ENCODE measurements around the gene TEX36.
A peak's percentile ranks its signal among the peaks of the same experiment; 100 is the strongest.
"Not testable (repeated sequence)": the region's sequence is repeated elsewhere in the genome, so short reads cannot be mapped to it uniquely, and the experiment has no call there.

TEX36 gene, protein sequence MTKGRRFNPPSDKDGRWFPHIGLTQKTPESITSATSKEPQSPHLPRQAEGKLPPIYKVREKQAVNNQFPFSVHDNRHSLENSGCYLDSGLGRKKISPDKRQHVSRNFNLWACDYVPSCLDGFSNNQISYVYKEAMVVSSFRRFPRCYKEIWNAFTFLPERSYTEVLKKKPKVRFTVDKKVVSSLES

DNA sequence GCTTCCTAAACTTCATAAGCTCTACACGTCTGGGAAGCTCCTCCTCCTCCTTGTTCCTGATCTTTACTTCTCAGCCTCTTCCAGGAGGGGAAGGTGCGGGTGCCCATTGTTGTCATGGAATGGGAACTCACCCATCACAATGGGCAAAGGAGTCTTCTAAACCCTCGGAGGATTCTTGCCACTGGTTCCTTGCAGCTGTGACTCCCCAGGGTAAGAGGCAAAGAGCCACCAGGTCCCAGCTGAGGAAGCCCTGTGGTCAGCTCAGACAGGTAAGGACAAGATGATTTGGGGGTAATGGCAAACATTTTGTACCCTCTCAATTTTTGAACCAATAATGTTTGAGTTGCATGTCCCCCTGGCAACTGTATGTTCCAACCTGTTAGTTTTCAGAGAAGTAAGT lies at the start of gene TEX36:
TEX36 (minus strand) TSS at position 101 of the 400 bp plus-strand sequence. CDS start 174 bp downstream, outside the sequence.
- DNase-seq: no peak

DNA sequence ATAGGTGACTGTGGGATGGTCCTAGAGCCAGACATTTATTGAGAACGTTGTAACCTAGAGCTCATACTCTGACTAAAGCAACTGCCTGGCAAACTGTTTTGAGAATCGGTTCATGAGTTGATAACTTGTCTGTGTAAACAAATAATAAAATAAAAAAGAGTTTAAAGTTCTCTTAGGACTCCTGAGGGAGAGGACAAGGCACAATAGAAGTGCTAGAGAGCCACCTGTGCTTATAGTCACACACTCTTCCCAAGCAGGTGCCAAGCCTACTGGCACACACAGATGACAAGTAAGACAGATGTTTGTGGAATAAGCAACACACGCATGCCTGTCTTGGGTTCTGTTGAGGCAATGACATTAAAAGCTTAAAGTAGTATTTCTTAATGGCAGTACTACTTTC lies 44.5 kb upstream of the TEX36 start:
- DNase-seq: no peak

DNA sequence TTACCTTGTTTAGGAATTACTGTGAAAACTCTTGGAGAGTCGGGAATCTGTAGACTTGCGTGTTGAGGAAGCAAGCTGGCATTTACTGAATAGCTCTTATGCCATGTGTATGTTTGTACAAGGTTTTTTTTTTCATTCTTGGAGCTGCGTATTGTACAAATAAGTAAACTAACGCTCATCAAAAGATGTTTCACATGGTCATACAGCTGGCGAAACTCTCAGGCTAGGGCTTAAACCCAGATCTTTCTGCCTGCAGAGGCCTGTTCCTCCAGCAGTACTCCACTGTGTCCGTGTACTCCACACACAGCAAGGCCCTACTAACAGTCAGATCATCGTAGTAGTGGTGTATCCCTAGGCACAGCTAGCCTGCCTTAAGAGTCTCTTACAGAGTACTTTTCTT lies 44.0 kb upstream of the TEX36 start:
- DNase-seq: no peak

DNA sequence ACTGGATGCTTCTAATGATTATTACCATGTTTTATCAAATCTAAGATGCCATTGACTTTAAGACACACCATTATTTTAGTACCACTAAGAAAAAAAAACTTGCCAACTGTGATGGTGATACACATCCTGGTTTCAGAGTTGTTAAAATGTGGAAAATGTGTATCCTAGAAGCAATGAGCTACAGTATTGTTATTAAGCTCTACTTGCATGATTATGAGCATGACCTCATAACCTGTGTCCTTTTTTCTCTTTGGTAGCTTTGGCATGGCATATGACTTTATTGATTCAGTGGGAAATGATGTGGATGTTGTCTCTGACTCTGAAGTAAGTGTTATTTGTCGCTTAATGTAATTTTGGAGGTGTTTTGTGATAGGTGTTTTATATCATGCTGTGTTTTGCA lies 39.8 kb upstream of the TEX36 start:
- no peak for DNase-seq

DNA sequence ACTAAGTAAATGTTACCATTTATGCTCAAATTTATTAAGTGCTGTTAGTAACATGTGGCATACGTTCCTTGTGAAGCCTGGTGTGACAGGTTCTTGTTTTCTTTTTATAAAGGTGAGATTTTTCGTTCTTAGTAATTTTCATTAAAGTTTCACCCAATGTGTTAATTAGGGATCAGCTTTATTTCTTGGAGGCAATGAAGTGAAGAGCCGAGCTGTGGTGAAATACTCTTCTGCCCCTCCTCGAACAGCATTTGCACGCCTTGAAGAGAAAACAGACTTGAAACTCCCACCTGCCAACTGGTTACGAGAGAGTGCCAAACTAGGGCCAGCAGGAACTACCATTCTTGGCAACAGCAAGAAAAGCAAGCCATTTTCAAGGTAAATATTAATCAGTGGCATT lies 38.1 kb upstream of the TEX36 start:
- DNase-seq: no peak

DNA sequence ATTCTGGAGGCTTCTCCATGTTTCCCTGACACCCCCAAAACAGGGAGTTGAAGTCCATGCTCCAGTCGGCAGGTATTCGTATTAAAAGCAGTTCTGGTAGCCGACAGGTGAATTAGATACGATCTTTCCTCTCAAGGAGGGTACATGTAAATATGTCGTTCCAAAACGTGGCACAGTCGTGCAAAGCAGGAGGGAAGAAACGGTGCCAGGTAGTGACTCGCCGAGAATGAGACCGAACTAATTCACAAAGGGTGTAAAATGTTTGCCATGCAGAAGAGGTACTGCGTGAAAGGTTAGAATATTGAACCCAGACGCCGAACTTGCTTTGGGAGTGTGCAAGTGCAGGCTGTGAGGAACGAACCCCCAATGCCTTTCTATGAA lies 37.0 kb upstream of the TEX36 start:
- no peak for DNase-seq

DNA sequence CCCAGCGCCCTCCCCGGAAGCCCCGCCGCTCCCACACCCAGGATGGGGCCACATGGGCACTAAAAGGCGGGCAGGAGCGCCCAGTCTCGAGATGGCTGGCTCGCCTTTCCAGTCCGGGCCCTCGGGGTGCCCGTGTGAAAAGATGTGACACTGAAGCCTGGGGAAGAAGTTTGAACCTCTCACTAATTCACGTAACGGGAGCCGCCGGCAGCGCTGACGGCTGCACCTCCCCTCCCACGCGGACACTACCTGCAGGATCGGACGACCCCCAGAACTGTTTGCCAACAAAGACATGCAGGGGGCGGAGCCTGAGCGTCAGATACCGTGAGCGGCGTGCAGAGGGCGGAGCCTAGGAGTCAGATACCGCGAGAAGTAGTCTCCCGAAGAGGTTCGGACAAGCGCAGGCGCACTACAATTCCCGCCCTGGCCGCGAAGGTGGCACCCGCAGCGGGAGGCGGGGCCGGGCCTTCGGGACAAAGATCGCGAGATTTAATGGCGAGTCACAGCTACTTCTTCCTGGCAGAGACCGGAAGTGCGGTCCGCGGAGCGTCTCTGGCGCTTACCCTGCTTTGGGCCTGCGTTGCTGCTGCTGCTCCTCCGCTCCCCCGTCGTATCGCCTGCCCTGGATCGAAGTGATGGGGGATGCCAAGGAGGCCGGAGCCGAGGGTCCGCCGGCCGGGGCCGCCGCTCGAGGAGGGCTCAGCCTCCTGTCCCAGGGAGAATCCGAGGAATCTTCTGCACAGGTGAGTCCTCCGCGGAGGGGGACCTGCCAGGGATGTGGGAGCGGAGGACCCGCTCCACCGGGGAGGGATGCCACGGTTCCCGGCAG lies 36.4 kb upstream of the TEX36 start, which contains the start of gene EDRF1:
EDRF1 (plus strand) TSS at position 537 of the 829 bp plus-strand sequence; CDS start at position 636, 99 bp downstream.
- peak; percentile 99 for DNase-seq

DNA sequence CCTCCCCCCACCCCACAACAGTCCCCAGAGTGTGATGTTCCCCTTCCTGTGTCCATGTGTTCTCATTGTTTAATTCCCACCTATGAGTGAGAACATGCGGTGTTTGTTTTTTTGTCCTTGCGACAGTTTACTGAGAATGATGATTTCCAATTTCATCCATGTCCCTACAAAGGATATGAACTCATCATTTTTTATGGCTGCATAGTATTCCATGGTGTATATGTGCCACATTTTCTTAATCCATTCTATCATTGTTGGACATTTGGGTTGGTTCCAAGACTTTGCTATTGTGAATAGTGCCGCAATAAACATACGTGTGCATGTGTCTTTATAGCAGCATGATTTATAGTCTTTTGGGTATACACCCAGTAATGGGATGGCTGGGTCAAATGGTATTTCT lies 31.8 kb upstream of the TEX36 start:
- DNase-seq: not testable (repeated sequence)

DNA sequence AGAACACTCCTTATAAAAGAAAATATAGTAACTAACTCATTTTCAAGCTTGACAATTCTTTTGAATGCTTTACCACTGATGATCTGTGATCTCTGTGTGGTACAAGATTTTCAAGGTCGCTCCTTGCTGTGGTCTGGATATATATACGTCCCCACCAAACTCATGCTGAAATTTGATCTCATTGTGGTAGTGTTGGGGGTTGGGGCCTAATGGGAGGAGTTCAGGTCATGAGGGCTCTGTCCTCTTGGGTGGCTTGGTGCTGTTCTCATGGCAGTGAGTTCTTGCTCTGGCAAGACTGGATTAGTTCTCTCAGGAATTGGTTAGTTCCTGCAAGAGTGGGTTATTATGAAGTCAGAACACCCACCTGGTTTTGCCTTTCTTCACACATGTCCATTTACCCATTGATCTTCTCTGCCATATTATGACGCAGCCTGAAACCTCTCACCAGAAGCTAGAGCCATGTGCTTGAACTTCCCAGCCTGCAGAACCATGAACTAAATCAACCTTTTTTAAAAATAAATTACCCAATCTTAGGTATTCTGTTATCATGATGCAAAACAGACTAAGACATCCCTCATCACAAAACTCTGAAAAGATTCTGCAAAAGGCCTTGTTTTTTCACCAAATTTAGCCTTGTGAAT lies 28.3 kb upstream of the TEX36 start:
- no peak for DNase-seq

DNA sequence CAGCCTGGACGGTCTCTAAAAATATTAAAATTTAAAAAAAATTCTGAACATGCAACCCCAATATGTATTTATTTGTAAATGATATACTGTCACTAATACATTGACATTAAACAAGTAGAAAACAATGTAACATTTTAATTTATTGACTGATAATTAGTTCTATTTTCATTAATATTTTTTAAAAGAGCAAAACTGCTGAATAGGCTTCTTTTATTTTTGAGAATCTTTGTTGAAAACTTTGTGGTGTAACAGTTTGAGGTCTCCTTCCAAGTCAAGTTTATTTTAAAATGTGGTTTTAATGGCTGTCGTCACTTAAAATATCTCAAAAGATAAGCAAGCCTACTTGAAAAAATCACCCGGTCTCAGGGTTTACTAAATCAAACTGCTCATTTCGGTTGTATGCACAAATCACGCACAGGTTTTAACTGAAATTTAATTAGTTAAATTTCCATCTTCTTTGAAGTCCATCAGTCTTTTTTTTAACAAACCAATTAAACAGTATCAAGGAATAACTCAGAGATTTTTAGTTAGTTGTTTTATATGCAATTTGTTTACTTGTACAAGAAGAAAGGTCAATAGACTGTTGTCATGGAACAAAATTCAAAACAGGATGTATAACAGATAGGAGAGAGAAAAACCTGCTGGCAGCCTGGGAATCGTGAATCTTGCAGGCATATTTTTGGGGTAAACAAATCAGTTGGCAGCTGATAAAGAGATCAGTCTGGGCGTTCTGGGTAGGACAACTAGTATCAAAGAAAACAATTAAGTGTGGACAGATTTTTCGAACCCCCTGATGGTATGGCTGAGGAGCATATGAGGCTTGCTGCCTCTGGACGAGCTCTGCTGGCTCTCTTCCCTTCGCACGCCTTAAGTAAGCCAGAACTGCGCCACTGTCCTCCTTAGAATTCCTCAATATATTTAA lies 26.9 kb upstream of the TEX36 start:
- no peak for DNase-seq

DNA sequence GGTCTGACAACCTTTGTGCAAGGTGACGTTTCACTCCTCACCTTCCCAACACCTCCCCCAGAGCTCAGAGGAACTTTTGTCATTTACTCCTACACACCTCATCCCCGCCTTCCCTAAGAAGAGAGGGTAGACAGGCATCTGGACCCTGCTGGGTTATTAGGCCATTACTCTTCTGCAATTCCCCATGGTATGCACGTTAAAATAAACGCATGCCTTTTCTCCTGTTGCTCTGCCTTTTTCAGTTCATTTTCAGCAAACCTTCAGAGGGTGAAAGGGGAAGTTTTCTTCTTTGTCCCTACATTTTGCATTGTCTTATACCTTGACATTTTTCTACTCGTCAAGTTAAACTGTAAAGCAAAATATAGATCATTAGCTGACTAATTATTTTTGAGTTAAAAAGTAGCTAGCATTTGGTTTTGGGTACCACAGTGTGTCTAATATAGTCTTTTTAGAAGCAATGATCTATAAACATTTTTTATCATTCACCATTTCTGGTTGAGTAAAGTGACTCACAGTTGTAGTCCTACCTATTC lies 26.1 kb upstream of the TEX36 start:
- no peak for DNase-seq

DNA sequence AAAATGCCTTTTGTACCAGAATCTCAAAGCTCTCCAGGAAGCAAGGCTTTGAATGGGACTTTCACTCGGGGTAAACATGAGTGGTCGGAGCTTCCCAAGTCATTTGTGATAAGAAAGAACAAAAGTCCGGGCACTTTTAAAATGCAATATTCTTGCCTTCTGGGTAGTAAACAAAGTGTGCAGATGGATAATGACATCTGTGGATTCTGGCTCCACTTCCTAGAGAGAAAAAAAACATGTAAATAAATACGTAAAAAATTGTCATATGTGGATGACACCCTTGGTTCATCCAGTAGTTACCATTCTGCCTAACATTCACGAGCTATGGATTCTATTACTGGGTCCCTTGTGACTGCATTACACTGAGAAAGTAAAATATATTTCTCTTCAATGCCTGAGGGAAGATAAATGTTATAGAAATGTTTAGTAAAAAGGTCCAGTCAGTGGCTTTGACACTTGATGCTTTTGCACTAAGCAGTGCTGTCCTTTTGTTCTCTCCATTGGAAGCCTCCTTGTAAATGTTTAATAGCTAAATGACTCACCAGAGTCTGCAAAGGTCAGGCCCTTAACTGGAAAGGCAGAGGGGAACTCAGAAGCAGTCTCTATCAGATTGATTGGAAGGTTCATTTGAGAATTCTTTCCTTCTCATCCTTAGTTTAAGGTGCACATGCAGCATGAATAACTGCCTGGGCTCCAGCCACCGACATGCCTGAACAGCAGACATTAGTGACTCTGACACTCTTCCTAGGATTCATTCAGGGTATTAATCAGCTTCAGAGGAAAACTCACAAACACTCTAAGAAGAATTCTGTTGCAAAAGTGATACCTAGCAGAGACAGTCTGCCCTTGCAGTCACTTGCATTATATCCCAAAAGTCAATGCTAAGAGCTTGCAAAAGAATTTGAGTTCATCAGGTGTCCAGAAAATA lies 24.8 kb upstream of the TEX36 start:
- DNase-seq: no peak

DNA sequence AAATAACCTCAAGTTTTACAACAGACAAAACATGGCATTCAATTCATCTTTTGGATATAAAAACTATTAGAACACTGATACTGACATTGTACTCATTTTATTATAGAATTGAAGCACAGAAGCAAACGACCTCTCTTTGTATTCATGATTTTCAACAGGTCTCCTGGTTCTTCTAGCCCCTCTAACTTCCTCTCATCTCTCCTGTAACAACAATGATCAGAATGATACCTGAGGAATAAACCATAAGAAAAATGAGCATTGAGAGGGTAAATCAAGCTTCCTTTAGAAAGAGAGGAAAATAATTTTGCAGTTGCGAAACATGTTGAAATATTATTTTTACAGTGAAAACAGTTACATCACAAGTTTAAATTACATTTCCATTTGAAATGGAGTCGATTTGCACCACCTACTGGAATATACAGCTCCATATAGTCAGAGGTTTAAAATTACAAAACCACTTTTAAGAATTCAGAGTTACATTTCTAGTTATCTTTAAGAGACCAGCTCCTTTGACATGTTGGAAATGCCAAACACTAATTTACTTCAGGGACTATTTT lies 17.5 kb upstream of the TEX36 start:
- no peak for DNase-seq

DNA sequence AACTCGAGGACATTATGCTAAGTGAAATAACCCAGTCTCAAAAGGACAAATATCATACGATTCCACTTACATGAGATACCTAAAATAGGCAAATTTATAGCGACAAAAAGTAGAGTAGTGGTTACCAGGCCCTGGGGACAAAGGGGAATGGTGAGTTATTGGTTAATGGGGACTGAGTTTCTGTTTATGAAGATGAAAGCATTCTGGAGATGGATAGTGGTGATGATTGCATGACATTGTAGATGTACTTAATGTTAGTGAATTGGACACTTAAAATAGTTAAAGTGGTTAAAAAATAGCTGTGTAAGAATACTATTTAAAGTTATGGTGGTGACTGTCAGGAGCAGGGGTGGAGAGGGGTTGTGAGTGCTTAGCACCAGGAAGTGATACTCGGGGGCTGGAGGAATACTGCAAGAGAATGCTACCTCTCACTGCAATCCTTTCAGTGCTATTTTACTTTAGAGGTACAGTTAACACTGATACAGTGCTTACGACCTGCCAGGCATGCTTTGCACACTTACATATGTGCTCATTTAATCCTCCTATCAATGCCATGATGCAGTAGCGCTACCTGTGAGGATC lies 16.7 kb upstream of the TEX36 start:
- DNase-seq: no peak

DNA sequence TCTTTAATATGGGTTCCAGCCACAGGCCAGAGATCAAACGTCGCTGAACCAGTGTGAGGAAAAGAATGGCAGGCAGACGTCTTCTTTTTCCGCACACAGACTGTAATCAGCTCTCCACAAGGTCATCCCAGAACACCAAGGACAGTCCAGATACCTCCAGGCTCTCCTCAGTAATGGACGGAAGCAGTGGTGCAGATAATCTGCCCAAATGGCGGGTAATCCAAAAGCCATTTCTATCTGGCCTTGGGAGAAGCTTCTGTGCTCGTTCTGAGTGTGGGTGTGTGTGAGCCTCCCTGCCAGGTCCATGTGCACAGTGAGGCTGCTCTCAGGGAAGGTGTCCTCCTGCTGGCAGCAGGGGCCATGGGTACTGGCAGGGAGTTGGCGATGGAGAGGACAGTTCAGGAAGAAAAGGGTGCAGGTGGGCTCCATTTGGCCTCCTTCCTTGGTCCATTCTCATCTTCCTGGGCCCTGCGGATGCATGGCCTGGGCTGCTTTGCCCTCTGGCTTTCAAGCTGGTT lies 15.6 kb upstream of the TEX36 start:
- no peak for DNase-seq

DNA sequence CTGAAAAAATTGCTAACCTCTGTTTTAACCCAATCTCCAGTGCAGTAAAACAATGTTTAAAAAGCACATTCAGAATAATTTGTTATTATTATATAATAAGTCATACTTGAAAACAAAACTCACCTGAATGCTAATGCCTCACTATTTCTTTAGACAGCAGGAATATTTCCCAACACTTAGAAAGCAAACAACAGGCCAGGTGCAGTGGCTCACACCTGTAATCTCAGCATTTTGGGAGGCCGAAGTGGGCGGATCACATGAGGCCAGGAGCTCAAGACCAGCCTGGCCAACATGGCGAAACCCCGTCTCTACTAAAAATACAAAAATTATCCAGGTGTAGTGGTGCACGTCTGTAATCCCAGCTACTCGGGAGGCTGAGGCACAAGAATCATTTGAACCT lies 13.9 kb upstream of the TEX36 start:
- DNase-seq: not testable (repeated sequence)

DNA sequence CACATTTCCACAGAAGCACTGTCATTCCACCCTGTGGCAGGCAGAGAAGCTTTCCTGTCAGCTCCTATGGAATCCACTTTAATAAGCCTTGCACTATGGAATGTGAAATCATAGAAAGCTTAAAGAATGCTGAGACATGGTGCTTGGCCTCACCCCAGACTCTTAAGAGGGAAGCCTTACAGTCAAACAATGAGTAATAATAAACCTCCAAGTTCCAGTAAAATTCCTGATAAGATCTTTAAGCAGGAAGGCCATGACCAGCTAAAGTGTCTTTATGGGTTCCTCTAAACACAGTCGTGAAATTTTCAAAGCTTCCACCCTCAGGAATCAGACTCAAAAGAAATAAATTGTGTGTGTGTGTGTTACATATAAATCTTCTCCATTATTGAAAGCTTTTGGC lies 11.9 kb upstream of the TEX36 start:
- DNase-seq: no peak

DNA sequence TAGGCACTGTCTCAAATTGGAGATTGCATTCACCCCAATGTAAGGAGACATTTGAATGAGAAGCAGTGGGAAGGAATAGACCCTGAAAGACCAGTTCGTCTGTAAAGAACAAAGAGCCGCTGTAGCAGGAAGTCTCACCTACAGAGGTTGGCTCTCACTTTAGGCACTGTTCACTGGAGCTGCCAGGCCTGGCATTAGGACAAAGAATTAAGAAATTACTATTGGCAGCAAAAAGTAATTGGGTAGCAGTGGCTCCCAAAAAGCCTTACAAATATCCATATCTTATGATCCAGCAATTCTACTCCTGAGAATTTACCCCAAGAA lies 10.5 kb upstream of the TEX36 start:
- DNase-seq: no peak

DNA sequence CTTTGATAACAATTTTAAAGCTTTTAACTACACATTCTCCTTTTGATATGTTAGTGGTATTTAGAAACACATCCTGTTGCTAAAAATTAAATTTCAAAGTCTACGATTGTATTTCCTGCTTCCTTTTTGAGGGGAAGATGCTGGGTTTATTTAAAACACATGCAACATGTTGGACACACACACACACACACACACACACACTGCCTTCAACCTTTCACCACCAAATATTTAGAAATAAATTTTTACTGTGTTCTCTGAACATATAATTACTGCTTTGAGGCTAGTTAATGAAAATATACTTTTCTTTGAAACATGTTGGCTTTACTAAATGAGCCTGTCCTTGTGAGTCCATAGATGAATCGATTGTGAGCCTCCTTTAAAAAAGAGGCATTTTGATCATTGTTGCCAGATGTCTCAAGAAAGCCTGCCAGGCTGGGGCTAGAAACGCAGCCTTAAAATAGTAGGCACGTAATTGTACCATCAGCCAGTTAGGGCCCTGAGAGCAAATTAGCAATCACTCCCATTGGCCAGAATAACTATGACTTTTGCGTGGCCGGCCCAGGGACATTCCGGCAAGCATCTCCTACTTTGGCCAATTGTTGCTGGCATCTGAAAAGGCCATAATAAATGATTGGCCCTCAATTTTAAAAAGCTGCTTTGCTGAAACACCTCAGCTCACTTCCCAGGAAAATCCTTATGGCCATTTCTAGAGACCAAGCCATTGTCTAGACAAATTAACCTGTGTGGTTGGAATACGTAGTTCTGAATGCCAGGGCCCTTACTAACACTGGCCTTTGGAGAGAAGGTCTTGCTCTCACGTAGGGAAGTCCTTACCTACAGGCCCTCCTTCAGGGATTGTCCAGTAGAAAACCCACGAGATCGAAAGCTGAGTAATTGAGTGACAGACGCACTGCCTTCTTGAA lies 9.9 kb upstream of the TEX36 start:
- no peak for DNase-seq

DNA sequence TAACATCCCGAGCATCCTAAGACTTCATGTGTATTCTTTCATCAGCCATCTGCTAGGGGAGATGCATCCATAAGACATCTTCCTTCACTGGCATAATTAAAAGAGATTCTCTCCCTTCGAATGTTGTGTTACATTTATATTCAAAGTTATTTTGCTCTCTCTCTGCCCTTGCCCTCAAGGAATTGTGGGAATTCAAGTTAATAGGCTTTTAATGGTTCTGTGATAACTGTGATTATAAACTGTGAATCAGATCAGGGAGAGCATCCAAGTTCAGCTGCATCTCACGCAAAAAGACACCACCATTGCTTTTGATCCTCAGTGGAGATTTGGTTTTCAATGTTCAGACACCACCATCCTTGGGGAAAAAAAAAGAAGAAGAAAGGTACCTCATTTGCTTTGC lies 9.2 kb upstream of the TEX36 start:
- DNase-seq: no peak
